Psoas muscle (tissue), 8 donors: ENCODE results near the gene C11orf24. TPM values are rescaled to one million over a fixed set of nuclear protein-coding genes. Genes with fewer than 3 reads are reported as not detected.
A peak's percentile ranks its signal among the peaks of the same experiment; 100 is the strongest.

ENCODE experiments used
- ATAC-seq, 4 donors: fragments of 200-7000 bp; cut with Tn5 transposase; one replicate each; pipeline ENCODE4 v1.9.1; 2020; ENCODE audit warnings: moderate library complexity in 3 of 4, mild to moderate bottlenecking in 2 of 4
- DNase-seq, 2 donors: peaks; one replicate each; pipeline ENCODE4 v3.0.0-alpha.2; 2020
- H3K27ac ChIP-seq: fragments of 200-600 bp; one replicate; pipeline ENCODE4 v1.8.0; 2022
- H3K27me3 ChIP-seq, 3 donors: fragments of 200-600 bp in 1 of 3; one replicate each; pipeline versions ENCODE4 v1.6.1 to v1.8.0; 2013 to 2022; ENCODE audit warnings: low read length in 2 of 3, mild to moderate bottlenecking in 2 of 3, moderate library complexity in 1 of 3; ENCODE audit not compliant: insufficient read depth in 3 of 3
- H3K36me3 ChIP-seq, 2 donors: fragments of 200-600 bp in 1 of 2; one replicate each; pipeline versions ENCODE4 v1.6.1 to v1.8.0; 2013 to 2022; ENCODE audit warnings: low read depth in 1 of 2, mild to moderate bottlenecking in 1 of 2, moderate library complexity in 1 of 2; ENCODE audit not compliant: insufficient read depth in 1 of 2
- H3K4me1 ChIP-seq: fragments of 200-600 bp; one replicate; pipeline ENCODE4 v1.8.0; 2022
- H3K4me3 ChIP-seq: fragments of 200-600 bp; one replicate; pipeline ENCODE4 v1.8.0; 2022; ENCODE audit warnings: mild to moderate bottlenecking
- H3K9me3 ChIP-seq: fragments of 200-600 bp; one replicate; pipeline ENCODE4 v1.8.0; 2022
- WGBS, 3 donors: extraction: QIAGEN DNeasy Blood & Tissue Kit; methylation state at CpG; one replicate each; pipeline versions ENCODE4 v1.1.6 to v1.1.7; 2013; 5-methylcytosine and 5-hydroxymethylcytosine counted together
- intact Hi-C, 2 donors: fragments of 100-400 bp; cut with DNase I; formaldehyde crosslinking; loops; one replicate each; pipeline versions ENCODE4 v1.11.0 to v1.14.2; 2022
- long read RNA-seq, 2 donors: library from polyadenylated mRNA; unstranded; transcript quantifications; one replicate each; pipeline ENCODE4 v2.0.0, GENCODE V29; 2021
- polyA plus RNA-seq, 3 donors: library from polyadenylated mRNA; stranded (reverse); fragments of 200-250 nt; gene quantifications; one replicate each; pipeline ENCODE4 v1.2.3, GENCODE V29; 2013
- total RNA-seq, 4 donors: library from RNA; stranded (reverse); fragmentation: NEBNext Ultra II Directional in 2 of 4; extraction: Animal tissue kit (Norgen Biotek cat#: 25700) in 2 of 4; gene quantifications; one replicate each; pipeline versions ENCODE4 v1.2.1 to v1.2.4, GENCODE V29; 2021 to 2023
- TF ChIP-seq, protein P1 (sequence below): fragments of 200-600 bp; IDR thresholded peaks from one replicate; pipeline ENCODE4 v1.8.0; 2022; ENCODE audit warnings: antibody characterized with exemption
- donor health status: healthy with polysubstance abuse.
- donor health status: DM: no; HTN: no; CAD: no; lungs with moderate emphysema.
- donor health status: Bipolar disorder and iron deficiency.
- donor health status: healthy.
- donor health status: DM: yes; HTN: yes; CAD: no.
- donor health status: DM: no; HTN: no; CAD: no.
- donor health status: DM: no; HTN: no; CAD: no.
- donor health status: DM: yes; HTN: yes; CAD: no.

The C11orf24 gene
- total RNA-seq (10 to 100 TPM in 3 of 4 donors, 1 to 10 TPM in 1; 9.0 to 22.2 (median 19.1) TPM), polyA plus RNA-seq (10 to 100 TPM; 12.3 to 49.8 (median 23.3) TPM)
- long read RNA-seq, donor 1, partial matches to known transcripts: 3 of 9 reads
- long read RNA-seq, donor 1, other reads (novel, unspliced or antisense): 4 of 9 reads
- long read RNA-seq, donor 2, transcript C11orf24-201 (4 exons, 2,063 nt): major isoform, 11 of 30 reads
- long read RNA-seq, donor 2, partial matches to known transcripts: 4 of 30 reads
- long read RNA-seq, donor 2, other reads (novel, unspliced or antisense): 13 of 30 reads

DNA sequence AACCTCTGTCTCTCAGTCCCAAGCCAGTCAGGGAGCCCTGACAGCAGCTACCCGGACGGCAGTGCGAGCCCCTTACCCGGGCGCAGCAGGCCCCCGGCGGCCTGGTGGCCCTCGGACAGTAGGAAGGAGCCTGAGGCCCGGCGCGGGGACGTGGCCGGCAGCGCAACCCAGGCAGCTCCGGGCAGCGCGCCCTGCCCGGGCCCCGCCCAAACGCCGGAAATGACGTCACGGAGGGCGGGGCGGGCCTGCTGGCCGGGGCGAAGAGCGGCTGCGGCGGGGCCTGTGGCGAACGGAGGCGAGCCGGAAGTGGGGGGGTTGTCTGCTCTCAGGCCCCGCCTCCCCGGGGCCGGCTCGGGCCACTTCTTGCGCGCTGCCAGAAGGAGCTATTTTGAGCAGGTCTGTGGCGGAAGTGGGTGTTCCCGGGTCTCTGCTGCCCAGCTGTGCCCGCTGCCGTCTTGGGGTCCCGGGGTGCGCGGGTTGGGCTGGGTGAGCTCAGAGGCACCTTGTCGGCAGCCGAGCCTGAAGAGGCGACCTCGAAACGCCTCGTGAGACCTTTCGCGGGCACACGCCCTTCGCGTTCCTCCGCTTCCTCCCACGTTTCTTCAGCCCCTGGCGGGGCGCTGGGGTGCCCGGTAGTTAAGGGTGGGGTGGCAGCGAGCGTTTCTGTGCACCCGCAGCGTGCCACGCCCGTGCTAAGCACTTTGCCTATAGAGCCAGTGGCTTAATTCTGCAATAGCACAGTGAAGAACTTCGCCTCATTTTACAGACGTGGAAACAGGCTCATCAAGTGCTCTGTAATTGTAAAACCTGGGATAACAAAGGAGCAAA lies at the start of gene C11orf24:
C11orf24 (minus strand) TSS at position 193 of the 828 bp plus-strand sequence. CDS start 8,206 bp downstream, outside the sequence.
- H3K9me3 ChIP-seq: no peaks in the 10 kb centered on the region
- intact Hi-C loops: loop anchor here in 1 of 2 donors (5.0 kb wide), 1 partner anchor 110 kb away; no protein-coding TSS in a partner anchor
- WGBS, 3 donors: 0 to 1% (median 1%) methylated on average over 60 to 71 of the region's 71 CpGs
- peak; percentile 95 to 98 for DNase-seq
- H3K4me3 ChIP-seq: peak within 1 kb of the TSS; percentile 72
- peaks cover 0 to 12% of the 10 kb centered on the region in 2 donors for H3K36me3 ChIP-seq
- H3K27ac ChIP-seq: peak within 1 kb of the TSS; percentile 88
- TF ChIP-seq, protein P1, sequence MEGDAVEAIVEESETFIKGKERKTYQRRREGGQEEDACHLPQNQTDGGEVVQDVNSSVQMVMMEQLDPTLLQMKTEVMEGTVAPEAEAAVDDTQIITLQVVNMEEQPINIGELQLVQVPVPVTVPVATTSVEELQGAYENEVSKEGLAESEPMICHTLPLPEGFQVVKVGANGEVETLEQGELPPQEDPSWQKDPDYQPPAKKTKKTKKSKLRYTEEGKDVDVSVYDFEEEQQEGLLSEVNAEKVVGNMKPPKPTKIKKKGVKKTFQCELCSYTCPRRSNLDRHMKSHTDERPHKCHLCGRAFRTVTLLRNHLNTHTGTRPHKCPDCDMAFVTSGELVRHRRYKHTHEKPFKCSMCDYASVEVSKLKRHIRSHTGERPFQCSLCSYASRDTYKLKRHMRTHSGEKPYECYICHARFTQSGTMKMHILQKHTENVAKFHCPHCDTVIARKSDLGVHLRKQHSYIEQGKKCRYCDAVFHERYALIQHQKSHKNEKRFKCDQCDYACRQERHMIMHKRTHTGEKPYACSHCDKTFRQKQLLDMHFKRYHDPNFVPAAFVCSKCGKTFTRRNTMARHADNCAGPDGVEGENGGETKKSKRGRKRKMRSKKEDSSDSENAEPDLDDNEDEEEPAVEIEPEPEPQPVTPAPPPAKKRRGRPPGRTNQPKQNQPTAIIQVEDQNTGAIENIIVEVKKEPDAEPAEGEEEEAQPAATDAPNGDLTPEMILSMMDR: no peak
- H3K27me3 ChIP-seq: no peaks in the 10 kb centered on the region
- H3K4me1 ChIP-seq: peaks cover 25% of the 10 kb centered on the region
- ATAC-seq: peak; percentile 96 to 97 (median 96)

DNA sequence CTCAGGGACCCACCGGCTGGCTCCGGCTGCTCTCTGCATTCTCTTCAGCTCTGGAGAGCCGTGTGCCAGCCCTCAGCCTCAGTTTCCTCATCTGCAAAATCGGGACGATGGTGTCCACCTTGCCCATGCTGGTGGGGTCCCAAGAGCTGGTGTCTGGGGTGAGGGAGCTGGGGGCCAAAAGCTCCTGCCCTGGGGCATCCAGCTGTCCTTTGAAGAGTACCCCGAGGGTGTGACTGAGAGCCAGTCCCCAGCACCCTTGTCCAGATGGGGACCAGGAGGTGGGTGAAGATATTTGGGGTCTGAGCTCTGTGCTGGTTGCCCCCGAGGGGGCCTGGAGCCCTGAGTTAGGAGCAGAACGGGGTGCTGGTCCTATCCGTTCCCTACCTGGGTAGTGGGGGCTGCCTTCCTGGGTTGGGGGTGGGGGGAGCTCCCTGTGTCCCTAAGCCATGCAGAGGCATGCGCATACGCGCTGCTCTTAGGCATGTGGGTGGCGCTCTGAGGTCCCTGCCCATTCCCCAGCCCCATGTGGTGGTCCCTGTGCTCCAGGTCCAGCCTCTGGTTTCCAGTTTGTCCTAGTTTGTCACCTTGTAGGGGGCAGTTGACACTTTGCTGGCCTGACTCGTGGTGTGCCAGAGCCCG lies 45.5 kb upstream of the C11orf24 start:
- no peak for DNase-seq
- no peaks in the 10 kb centered on the region for H3K27me3 ChIP-seq
- intact Hi-C loops: no loop called here
- no peaks in the 10 kb centered on the region for H3K36me3 ChIP-seq
- H3K4me1 ChIP-seq: peaks cover 51% of the 10 kb centered on the region
- no peak overlapping the region for H3K4me3 ChIP-seq
- ATAC-seq: no peak
- H3K27ac ChIP-seq: peak overlapping the region; percentile 23
- WGBS, 3 donors: 43 to 54% (median 47%) methylated on average over 15 of the region's 15 CpGs
- TF ChIP-seq, protein P1: no peak
- H3K9me3 ChIP-seq: no peaks in the 10 kb centered on the region

DNA sequence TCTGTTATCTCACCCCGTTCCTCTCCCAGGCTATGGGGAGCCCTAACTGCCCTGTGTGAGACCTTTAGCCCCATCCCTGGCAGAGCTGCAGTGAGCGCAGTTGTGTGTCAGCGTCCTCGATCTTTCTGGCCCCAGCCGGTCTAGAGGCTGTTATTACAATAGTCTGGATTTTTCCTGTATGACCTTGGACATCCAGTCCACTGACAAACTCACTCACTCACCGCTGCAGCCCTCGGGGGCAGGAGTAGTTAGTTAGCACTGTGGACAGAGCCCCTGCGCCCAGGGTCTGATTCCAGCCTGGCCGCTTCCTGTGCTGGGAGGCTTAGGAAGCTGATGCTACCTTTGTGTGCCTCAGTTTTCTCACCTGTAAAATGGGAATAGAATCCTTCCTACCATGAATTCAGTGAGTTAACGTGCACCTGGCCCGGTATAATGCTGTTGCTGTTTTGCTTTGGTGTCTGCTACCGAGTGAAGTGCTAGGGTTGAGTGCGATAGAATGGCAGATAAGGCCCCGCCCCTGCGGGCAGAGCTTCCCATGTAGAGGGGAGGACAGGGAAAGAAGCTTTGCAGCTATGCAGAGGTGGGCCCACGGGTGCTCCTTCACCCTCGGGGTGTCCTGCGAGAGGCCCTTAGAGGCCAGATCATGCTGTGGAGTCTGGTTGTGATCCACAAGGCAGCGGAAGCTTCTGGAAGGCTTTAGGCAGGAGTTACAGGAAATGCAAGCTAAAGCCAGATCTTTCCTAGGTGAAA lies 43.6 kb upstream of the C11orf24 start:
- ATAC-seq (peak; percentile 24 to 30 (median 30)), DNase-seq (no peak)
- no peaks in the 10 kb centered on the region for H3K9me3 ChIP-seq
- intact Hi-C loops: no loop called here
- H3K27me3 ChIP-seq: no peaks in the 10 kb centered on the region
- H3K4me3 ChIP-seq: peak overlapping the region; percentile 79
- peak overlapping the region; percentile 83 for H3K27ac ChIP-seq
- 53 to 70% (median 54%) methylated on average over 19 of the region's 19 CpGs for WGBS, 3 donors
- peaks cover 39% of the 10 kb centered on the region for H3K4me1 ChIP-seq
- TF ChIP-seq, protein P1: no peak
- no peaks in the 10 kb centered on the region for H3K36me3 ChIP-seq
